Suprapubic skin (tissue), 4 donors: Measurements from ENCODE around the gene BRD9. TPM values are rescaled to one million over a fixed set of nuclear protein-coding genes. Genes with fewer than 3 reads are reported as not detected.
"Not testable (repeated sequence)": the region's sequence is repeated elsewhere in the genome, so short reads cannot be mapped to it uniquely, and the experiment has no call there.

Source experiments
- DNase-seq, 2 donors: peaks; one replicate each; pipeline ENCODE4 v3.0.0-alpha.2; 2019; ENCODE audit warnings: low spot score in 2 of 2
- H3K27ac ChIP-seq: fragments of 200-600 bp; sonication (generic); one replicate; pipeline ENCODE4 v1.5.1; 2019
- H3K27me3 ChIP-seq: fragments of 200-600 bp; sonication (generic); one replicate; pipeline ENCODE4 v1.5.1; 2019
- H3K36me3 ChIP-seq: fragments of 200-600 bp; sonication (generic); one replicate; pipeline ENCODE4 v1.5.1; 2019
- H3K4me1 ChIP-seq: fragments of 200-600 bp; sonication (generic); one replicate; pipeline ENCODE4 v1.5.1; 2019
- H3K4me3 ChIP-seq: fragments of 200-600 bp; sonication (generic); one replicate; pipeline ENCODE4 v1.5.1; 2019; ENCODE audit warnings: mild to moderate bottlenecking
- H3K9me3 ChIP-seq: fragments of 200-600 bp; sonication (generic); one replicate; pipeline ENCODE4 v1.5.1; 2019
- CTCF ChIP-seq, 2 donors: fragments of 200-600 bp in 1 of 2; fragments of 450-650 bp in 1 of 2; sonication (generic) in 1 of 2; IDR thresholded peaks; one replicate each; pipeline ENCODE4 v1.5.1; 2016 to 2019; ENCODE audit warnings: antibody characterized with exemption in 2 of 2, mild to moderate bottlenecking in 1 of 2, moderate library complexity in 1 of 2
- EP300 ChIP-seq: sonication (generic); formaldehyde crosslinking; IDR thresholded peaks from one replicate; pipeline ENCODE4 v1.6.1; 2017; ENCODE audit warnings: antibody characterized with exemption
- POLR2A ChIP-seq, 2 donors: fragments of 450-650 bp; IDR thresholded peaks; one replicate each; pipeline ENCODE4 v1.6.1; 2017; ENCODE audit warnings: antibody characterized with exemption in 2 of 2, mild to moderate bottlenecking in 2 of 2, moderate library complexity in 2 of 2
- POLR2AphosphoS5 ChIP-seq, 3 donors: sonication (generic); formaldehyde crosslinking; IDR thresholded peaks; one replicate each; pipeline ENCODE4 v1.6.1; 2017; ENCODE audit warnings: antibody characterized with exemption in 3 of 3
- WGBS: methylation state at CpG from one replicate; pipeline ENCODE4 v1.1.5; 2018; 5-methylcytosine and 5-hydroxymethylcytosine counted together
- total RNA-seq, 4 donors: library from RNA; depleted of rRNA; stranded (reverse); fragments of >200 nt; gene quantifications; one replicate each; pipeline ENCODE4 v1.1.0, GENCODE V29; 2016

Gene BRD9
- total RNA-seq, 4 donors from 2014 or later: 25.2 to 73.0 (median 38.8) TPM

- WGBS: 88% methylated on average over 13 of the region's 13 CpGs
- no peak for TF ChIP-seq POLR2A (IDR thresholded peaks at IDR 0.05)
- TF ChIP-seq POLR2AphosphoS5 (IDR thresholded peaks at IDR 0.05): no peak
- no peak for TF ChIP-seq CTCF (IDR thresholded peaks at IDR 0.05)
- no peak for TF ChIP-seq EP300
- DNase-seq: peak in 1 of 2 donors; percentile 45
- Histone ChIP-seq H3K27me3 (peaks cover 6% of the 10 kb centered on the region), H3K36me3 (no peaks in the 10 kb centered on the region), H3K4me1 (peaks cover 9% of the 10 kb centered on the region), H3K4me3 (no peak overlapping the region), H3K27ac (no peak overlapping the region), H3K9me3 (no peaks in the 10 kb centered on the region)
These were observed 39.1 kb upstream of the BRD9 start for GRCh38 chr5:931570-932145.

- H3K27me3 ChIP-seq: peaks cover 9% of the 10 kb centered on the region
- no peak for TF ChIP-seq EP300
- TF ChIP-seq POLR2AphosphoS5 (IDR thresholded peaks at IDR 0.05): no peak
- no peaks in the 10 kb centered on the region for H3K9me3 ChIP-seq
- H3K27ac ChIP-seq: no peak overlapping the region
- H3K4me3 ChIP-seq: no peak overlapping the region
- H3K4me1 ChIP-seq: peaks cover 15% of the 10 kb centered on the region
- H3K36me3 ChIP-seq: no peaks in the 10 kb centered on the region
- DNase-seq: peak in 1 of 2 donors; percentile 18
- WGBS: 84% methylated on average over 8 of the region's 8 CpGs
These were observed 38.3 kb upstream of the BRD9 start for GRCh38 chr5:930866-931265.

GRCh38 chr5:929596-929995 lies 37.0 kb upstream of the BRD9 start:
- no peak for TF ChIP-seq EP300
- no peak for TF ChIP-seq POLR2A (IDR thresholded peaks at IDR 0.05)
- TF ChIP-seq POLR2AphosphoS5 (IDR thresholded peaks at IDR 0.05): no peak
- no peaks in the 10 kb centered on the region for H3K9me3 ChIP-seq
- no peak overlapping the region for H3K27ac ChIP-seq
- no peaks in the 10 kb centered on the region for H3K36me3 ChIP-seq
- peaks cover 15% of the 10 kb centered on the region for H3K4me1 ChIP-seq
- peak; percentile 32 to 35 for DNase-seq
- no peak overlapping the region for H3K4me3 ChIP-seq
- H3K27me3 ChIP-seq: peaks cover 11% of the 10 kb centered on the region

GRCh38 chr5:929182-929581 lies 36.6 kb upstream of the BRD9 start:
- not testable (repeated sequence) for H3K4me3 ChIP-seq, H3K9me3 ChIP-seq, H3K27ac ChIP-seq, DNase-seq, H3K36me3 ChIP-seq
- Histone ChIP-seq H3K4me1 (peaks cover 15% of the 10 kb centered on the region), H3K27me3 (peaks cover 15% of the 10 kb centered on the region)

- H3K4me3 ChIP-seq: peak overlapping the region; percentile 41
- WGBS: 90% methylated on average over 17 of the region's 30 CpGs
These were observed 34.8 kb upstream of the BRD9 start for GRCh38 chr5:927172-928015.

GRCh38 chr5:926417-927171 lies 34.0 kb upstream of the BRD9 start:
- WGBS: 11% methylated on average over 37 of the region's 65 CpGs
- H3K27me3 ChIP-seq: peaks cover 16% of the 10 kb centered on the region
- peak overlapping the region; percentile 41 for H3K4me3 ChIP-seq
- H3K27ac ChIP-seq: no peak overlapping the region
- TF ChIP-seq POLR2A (IDR thresholded peaks at IDR 0.05) (no peak), EP300 (no peak), POLR2AphosphoS5 (IDR thresholded peaks at IDR 0.05) (no peak), CTCF (IDR thresholded peaks at IDR 0.05) (peak in 1 of 2 donors; percentile 39)
- H3K36me3 ChIP-seq: no peaks in the 10 kb centered on the region
- DNase-seq: peak in 1 of 2 donors; percentile 63
- peaks cover 11% of the 10 kb centered on the region for H3K4me1 ChIP-seq
- no peaks in the 10 kb centered on the region for H3K9me3 ChIP-seq

More at GRCh38 chr5:927172-928015, 34.8 kb upstream of the BRD9 start:
- Histone ChIP-seq H3K27me3 (peaks cover 16% of the 10 kb centered on the region), H3K27ac (no peak overlapping the region), H3K36me3 (no peaks in the 10 kb centered on the region), H3K9me3 (no peaks in the 10 kb centered on the region), H3K4me1 (peaks cover 12% of the 10 kb centered on the region)
- DNase-seq: peak in 1 of 2 donors; percentile 60
- TF ChIP-seq CTCF (IDR thresholded peaks at IDR 0.05): no peak
